Panc1 (cell line): ENCODE measurements around the gene EFNA5. TPM values are rescaled to one million over a fixed set of nuclear protein-coding genes. Genes with fewer than 3 reads are reported as not detected.

Experiments used
- ATAC-seq: fragments of 200-7000 bp; cut with Tn5 transposase; 2 replicates; pipeline ENCODE4 v1.9.1; 2020; ENCODE audit warnings: mild to moderate bottlenecking, moderate library complexity
- BruUV-seq: library from RNA; stranded (reverse); fragments of 400-500 nt; replicated peaks from 2 replicates; lab custom pipeline; 2021; lab: Mats Ljungman, UMichigan
- CTCF ChIA-PET: fragments of 300-600 bp; sonication (Branson Sonifier 250); formaldehyde crosslinking; loops from one replicate; lab custom pipeline; 2022; ENCODE audit warnings: antibody characterized with exemption; lab: Charles Lee
- POLR2A ChIA-PET: fragments of 300-600 bp; sonication (Branson Sonifier 250); formaldehyde crosslinking; loops from one replicate; lab custom pipeline; 2022; ENCODE audit warnings: antibody characterized with exemption; lab: Charles Lee
- DNase-seq: peaks from one replicate; pipeline ENCODE4 v3.0.0-alpha.2; 2010; ENCODE audit warnings: low read depth, low spot score
- H3K27ac ChIP-seq: 2 replicates; pipeline ENCODE4 v1.5.1; 2011; ENCODE audit warnings: mild to moderate bottlenecking, low read length, inconsistent platforms
- H3K27me3 ChIP-seq: fragments of 200-500 bp; sonication (Bioruptor generic); 2 replicates; pipeline ENCODE4 v1.6.0; 2014; ENCODE audit warnings: low read length, inconsistent platforms; ENCODE audit not compliant: control insufficient read depth, insufficient read depth
- H3K36me3 ChIP-seq: fragments of 200-500 bp; sonication (Bioruptor generic); 2 replicates; pipeline ENCODE4 v1.5.1; 2014; ENCODE audit warnings: inconsistent platforms, mild to moderate bottlenecking, low read length, moderate library complexity; ENCODE audit not compliant: control insufficient read depth, insufficient read depth
- H3K4me1 ChIP-seq: 2 replicates; pipeline ENCODE4 v1.5.1; 2011; ENCODE audit warnings: inconsistent platforms, mild to moderate bottlenecking, low read length, moderate library complexity; ENCODE audit not compliant: control insufficient read depth, insufficient read depth
- H3K4me3 ChIP-seq, 2 experiments: 2 replicates each; pipeline ENCODE4 v1.5.1; 2011 to 2012; ENCODE audit warnings: low read depth in 2 of 2, low read length in 2 of 2, mild to moderate bottlenecking in 2 of 2, inconsistent platforms in 1 of 2, moderate library complexity in 1 of 2
- H3K9me3 ChIP-seq: fragments of 200-500 bp; sonication (Bioruptor generic); 2 replicates; pipeline ENCODE4 v1.5.1; 2014; ENCODE audit warnings: low read depth, mild to moderate bottlenecking, inconsistent platforms, low read length, moderate library complexity; ENCODE audit not compliant: control insufficient read depth, insufficient read depth
- CTCF ChIP-seq: fragments of 450-650 bp; IDR thresholded peaks from 2 replicates; pipeline ENCODE4 v1.5.1; 2017; ENCODE audit warnings: mild to moderate bottlenecking
- POLR2AphosphoS5 ChIP-seq: IDR thresholded peaks from 2 replicates; pipeline ENCODE4 v1.6.1; 2012; ENCODE audit warnings: mild to moderate bottlenecking, low read depth, low read length, moderate library complexity
- SIN3A ChIP-seq: IDR thresholded peaks from 2 replicates; pipeline ENCODE4 v1.6.1; 2012; ENCODE audit warnings: low read depth, mild to moderate bottlenecking, low read length, moderate library complexity, borderline replicate concordance; ENCODE audit not compliant: insufficient read depth
- TCF7L2 ChIP-seq: IDR thresholded peaks from 2 replicates; pipeline ENCODE4 v1.6.1; 2011; ENCODE audit warnings: mild to moderate bottlenecking, low read depth, low read length, inconsistent platforms
- in situ Hi-C: cut with HindIII; loops from 2 replicates; pipeline ENCODE4 v1.10.0; 2016; ENCODE audit warnings: low sequenced_read_pairs, low pct_unique_long_range_greater_than_20kb
- intact Hi-C: fragments of 100-400 bp; cut with micrococcal nuclease; formaldehyde crosslinking; loops from one replicate; pipeline ENCODE4 v1.10.0; 2022; ENCODE audit not compliant: unreplicated experiment
- total RNA-seq: library from RNA; stranded (reverse); gene quantifications from one replicate; pipeline ENCODE4 v1.2.1, GENCODE V29; 2021; ENCODE audit not compliant: unreplicated experiment
- TF ChIP-seq, protein P1 (sequence below), 2 experiments: IDR thresholded peaks; 2 replicates each; pipeline ENCODE4 v1.6.1; 2011 to 2012; ENCODE audit warnings: low read depth in 2 of 2, control low read depth in 1 of 2, low read length in 1 of 2, mild to moderate bottlenecking in 1 of 2, moderate library complexity in 1 of 2; ENCODE audit not compliant: insufficient read depth in 1 of 2

Gene EFNA5
- total RNA-seq, 1 experiment from 2014 or later: 30.5 TPM

GRCh38 chr5:107661650-107662044 lies 9.1 kb downstream of the EFNA5 start:
- H3K27ac ChIP-seq: no peak overlapping the region
- CTCF ChIA-PET: no interaction called here
- in situ Hi-C loops (no loop called here), intact Hi-C loops (loop anchor here (10.0 kb wide), 1 partner anchor 187 kb away; no protein-coding TSS in a partner anchor)
- POLR2A ChIA-PET: interaction anchor here (0.7 kb wide), 1 partner anchor 9 kb away, joined by 6 read pairs; the partner anchor contains the start of gene EFNA5
- no peaks in the 10 kb centered on the region for H3K27me3 ChIP-seq
- no peaks in the 10 kb centered on the region for H3K36me3 ChIP-seq
- DNase-seq (no peak), ATAC-seq (no peak)
- no TSS peak for BruUV-seq
- H3K9me3 ChIP-seq: no peaks in the 10 kb centered on the region
- no peak for TF ChIP-seq TCF7L2
- TF ChIP-seq, protein P1, sequence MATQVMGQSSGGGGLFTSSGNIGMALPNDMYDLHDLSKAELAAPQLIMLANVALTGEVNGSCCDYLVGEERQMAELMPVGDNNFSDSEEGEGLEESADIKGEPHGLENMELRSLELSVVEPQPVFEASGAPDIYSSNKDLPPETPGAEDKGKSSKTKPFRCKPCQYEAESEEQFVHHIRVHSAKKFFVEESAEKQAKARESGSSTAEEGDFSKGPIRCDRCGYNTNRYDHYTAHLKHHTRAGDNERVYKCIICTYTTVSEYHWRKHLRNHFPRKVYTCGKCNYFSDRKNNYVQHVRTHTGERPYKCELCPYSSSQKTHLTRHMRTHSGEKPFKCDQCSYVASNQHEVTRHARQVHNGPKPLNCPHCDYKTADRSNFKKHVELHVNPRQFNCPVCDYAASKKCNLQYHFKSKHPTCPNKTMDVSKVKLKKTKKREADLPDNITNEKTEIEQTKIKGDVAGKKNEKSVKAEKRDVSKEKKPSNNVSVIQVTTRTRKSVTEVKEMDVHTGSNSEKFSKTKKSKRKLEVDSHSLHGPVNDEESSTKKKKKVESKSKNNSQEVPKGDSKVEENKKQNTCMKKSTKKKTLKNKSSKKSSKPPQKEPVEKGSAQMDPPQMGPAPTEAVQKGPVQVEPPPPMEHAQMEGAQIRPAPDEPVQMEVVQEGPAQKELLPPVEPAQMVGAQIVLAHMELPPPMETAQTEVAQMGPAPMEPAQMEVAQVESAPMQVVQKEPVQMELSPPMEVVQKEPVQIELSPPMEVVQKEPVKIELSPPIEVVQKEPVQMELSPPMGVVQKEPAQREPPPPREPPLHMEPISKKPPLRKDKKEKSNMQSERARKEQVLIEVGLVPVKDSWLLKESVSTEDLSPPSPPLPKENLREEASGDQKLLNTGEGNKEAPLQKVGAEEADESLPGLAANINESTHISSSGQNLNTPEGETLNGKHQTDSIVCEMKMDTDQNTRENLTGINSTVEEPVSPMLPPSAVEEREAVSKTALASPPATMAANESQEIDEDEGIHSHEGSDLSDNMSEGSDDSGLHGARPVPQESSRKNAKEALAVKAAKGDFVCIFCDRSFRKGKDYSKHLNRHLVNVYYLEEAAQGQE (IDR thresholded peaks at IDR 0.05; ENCODE audit: insufficient read depth in 1 of 2, low read depth in 2 of 2, low read length in 1 of 2): no peak
- peaks cover 10% of the 10 kb centered on the region for H3K4me1 ChIP-seq
- no peak overlapping the region for H3K4me3 ChIP-seq

DNA sequence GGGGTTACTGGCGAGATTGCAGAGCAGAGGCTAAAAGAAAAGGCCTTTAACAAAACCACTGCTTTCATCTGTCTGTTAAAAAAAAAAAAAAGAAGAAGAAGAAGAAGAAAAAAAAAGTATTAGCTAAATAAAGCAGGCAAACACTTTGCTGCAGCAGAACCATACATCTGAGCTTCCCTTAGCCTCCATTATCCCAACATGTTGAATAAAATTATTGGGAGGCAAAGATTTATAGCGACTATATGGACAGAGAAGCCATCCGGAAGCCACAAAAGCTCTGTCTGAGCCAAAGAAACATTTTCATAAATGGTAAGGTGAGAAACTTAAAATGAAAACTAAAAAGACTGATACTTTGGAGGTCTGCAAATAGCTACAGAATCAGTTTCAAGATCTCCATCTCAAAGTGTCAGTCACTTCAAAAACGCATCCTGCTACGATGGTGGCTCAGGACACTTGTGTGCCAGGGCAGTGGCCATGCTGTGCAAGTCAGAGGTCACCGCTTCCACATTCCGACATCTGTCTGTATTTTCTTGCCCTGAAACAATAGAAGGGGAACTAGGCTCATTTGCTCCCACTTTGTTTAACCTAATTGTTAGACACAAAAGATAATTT lies 9.6 kb downstream of the EFNA5 start:
- intact Hi-C loops (loop anchor here (10.0 kb wide), 1 partner anchor 186 kb away; no protein-coding TSS in a partner anchor), in situ Hi-C loops (no loop called here)
- DNase-seq: no peak
- no peak overlapping the region for H3K27ac ChIP-seq
- no peaks in the 10 kb centered on the region for H3K9me3 ChIP-seq
- POLR2A ChIA-PET: interaction anchor here (0.7 kb wide), 1 partner anchor 10 kb away, joined by 6 read pairs; the partner anchor contains the start of gene EFNA5
- TF ChIP-seq SIN3A: no peak
- TF ChIP-seq, protein P1 (IDR thresholded peaks at IDR 0.05; ENCODE audit: insufficient read depth in 1 of 2, low read depth in 2 of 2, low read length in 1 of 2): no peak
- TF ChIP-seq CTCF: no peak
- no peak for TF ChIP-seq TCF7L2
- no peak for TF ChIP-seq POLR2AphosphoS5
- CTCF ChIA-PET: no interaction called here
- no peaks in the 10 kb centered on the region for H3K36me3 ChIP-seq
- H3K4me1 ChIP-seq: peaks cover 7% of the 10 kb centered on the region
- no peak overlapping the region for H3K4me3 ChIP-seq
- no TSS peak for BruUV-seq
- no peaks in the 10 kb centered on the region for H3K27me3 ChIP-seq
- no peak for ATAC-seq
